Breast epithelium (tissue), 3 donors: ENCODE data around the gene ZNF480.

ENCODE experiments used
- CTCF ChIP-seq, 3 donors: fragments of 450-650 bp; IDR thresholded peaks; one replicate each; pipeline ENCODE4 v1.5.1; 2016 to 2017; ENCODE audit warnings: antibody characterized with exemption in 3 of 3, mild to moderate bottlenecking in 3 of 3, moderate library complexity in 3 of 3
- POLR2A ChIP-seq: fragments of 450-650 bp; IDR thresholded peaks from one replicate; pipeline ENCODE4 v1.6.1; 2016; ENCODE audit warnings: antibody characterized with exemption, mild to moderate bottlenecking, moderate library complexity
- POLR2AphosphoS5 ChIP-seq, 3 donors: sonication (generic); formaldehyde crosslinking; IDR thresholded peaks; one replicate each; pipeline ENCODE4 v1.6.1; 2017; ENCODE audit warnings: antibody characterized with exemption in 3 of 3

- peak in 1 of 3 donors; percentile 38 for TF ChIP-seq CTCF (IDR thresholded peaks at IDR 0.05)
- no peak for TF ChIP-seq POLR2AphosphoS5 (IDR thresholded peaks at IDR 0.05)
- TF ChIP-seq POLR2A: no peak
These were observed 48.7 kb upstream of the ZNF480 start for GRCh38 chr19:52248241-52248640.
